ENCODE results near the gene GPR15.

GPR15 gene

DNA sequence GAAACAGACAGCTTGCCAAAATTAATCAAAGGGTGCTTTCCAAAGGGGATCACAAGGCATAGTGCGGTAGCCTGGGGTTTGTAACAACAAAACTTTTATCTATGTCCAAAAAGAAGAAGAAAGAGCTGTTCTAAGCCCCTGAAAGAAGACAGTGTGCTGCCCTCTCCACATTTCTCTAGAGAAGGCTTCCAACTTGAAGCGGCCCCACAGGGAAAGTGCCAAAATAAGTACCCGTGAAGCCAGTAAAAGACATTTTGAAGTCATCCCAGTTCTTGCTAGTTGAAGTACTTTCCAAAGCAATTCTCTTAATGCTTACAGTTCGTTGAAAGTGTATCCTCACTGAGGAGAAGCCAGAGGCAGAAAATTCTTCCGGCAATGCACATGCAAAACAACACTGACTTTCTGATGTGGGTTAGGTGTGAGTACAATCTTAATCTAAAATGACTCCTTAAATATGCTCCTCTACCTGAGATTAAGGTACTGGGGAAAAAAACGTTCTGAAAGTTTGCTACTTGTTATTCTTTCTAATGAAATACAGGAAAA is 21.3 kb downstream of the GPR15 start:
- no peak overlapping the region for H3K18ac ChIP-seq (ENCODE audit: low read length)
- H2AFZ ChIP-seq (ENCODE audit: low read length) = no peak overlapping the region
- no peaks in the 10 kb centered on the region for H3K4me1 ChIP-seq (ENCODE audit: control insufficient read depth in 2 of 2, insufficient read depth in 1 of 2, low read depth in 1 of 2, low read length in 2 of 2)
- no peak overlapping the region for H3K9ac ChIP-seq (ENCODE audit: low read depth, low read length, poor library complexity)
- H3K27me3 ChIP-seq (ENCODE audit: control insufficient read depth in 3 of 3, insufficient read depth in 3 of 3, low read depth in 1 of 3, low read length in 3 of 3) = peaks cover 0 to 5% (median 0%) of the 10 kb centered on the region in 3 experiments
- no peak overlapping the region for H3K27ac ChIP-seq (replicated peaks; ENCODE audit: low read length)
- no peak overlapping the region for H2BK120ac ChIP-seq (ENCODE audit: low read depth, low read length)
- no peak overlapping the region for H2BK15ac ChIP-seq (ENCODE audit: low read length)
- H3K9me3 ChIP-seq (replicated peaks in 1 of 2; ENCODE audit: control insufficient read depth in 2 of 2, insufficient read depth in 1 of 2, low read depth in 1 of 2, low read length in 2 of 2) = no peaks in the 10 kb centered on the region
- no peaks in the 10 kb centered on the region for H3K36me3 ChIP-seq (replicated peaks in 1 of 2; ENCODE audit: control insufficient read depth in 2 of 2, insufficient read depth in 2 of 2, low read length in 2 of 2)
- H4K91ac ChIP-seq (ENCODE audit: low read depth, low read length, poor library complexity) = no peak overlapping the region
- no peak overlapping the region for H4K8ac ChIP-seq (ENCODE audit: low read depth, low read length)
- H3K4me3 ChIP-seq (ENCODE audit: low read length in 2 of 2) = no peak overlapping the region
- DNase-seq (ENCODE audit: low spot score) = no peak
- H3K79me1 ChIP-seq (ENCODE audit: low read depth, low read length) = no peaks in the 10 kb centered on the region
- no peak overlapping the region for H3K23ac ChIP-seq (ENCODE audit: low read depth, low read length, poor library complexity)
- H2AK5ac ChIP-seq (ENCODE audit: low read depth, low read length) = no peak overlapping the region
- no peak overlapping the region for H3K4ac ChIP-seq (ENCODE audit: low read length)
- H2BK12ac ChIP-seq (ENCODE audit: low read length) = no peak overlapping the region
- H2BK5ac ChIP-seq (ENCODE audit: low read length) = no peak overlapping the region
- H3K4me2 ChIP-seq (ENCODE audit: insufficient read depth, low read length, poor library complexity, severe bottlenecking) = no peak overlapping the region
- H3K14ac ChIP-seq (ENCODE audit: low read length) = no peak overlapping the region
- WGBS, 2 donors (ENCODE audit: extremely low coverage in 2 of 2, insufficient read length in 2 of 2, insufficient replicate concordance in 1 of 2) = no CpG with 5 or more reads among the region's 6 CpGs

DNA sequence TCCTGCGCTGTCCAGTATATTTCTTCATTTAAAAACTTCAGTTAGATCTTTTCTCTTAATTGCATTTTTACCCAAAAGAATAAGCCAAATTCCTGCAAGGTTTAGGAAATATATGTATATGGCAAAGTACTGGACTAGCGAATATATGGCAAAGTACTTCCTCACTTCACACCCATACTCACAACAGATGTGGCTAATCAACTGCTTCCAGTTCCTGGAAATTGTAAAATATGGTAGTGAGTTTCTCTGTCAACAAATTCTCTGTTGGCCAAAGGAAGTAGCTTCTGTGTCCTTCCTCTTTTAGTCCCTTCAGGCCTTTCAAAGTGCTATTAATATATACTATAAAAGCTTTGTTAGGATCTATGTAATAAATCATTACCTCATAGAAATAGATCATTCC is 22.0 kb downstream of the GPR15 start:
- Histone ChIP-seq H2BK12ac (ENCODE audit: low read length) (no peak overlapping the region), H3K9ac (ENCODE audit: low read depth, low read length, poor library complexity) (no peak overlapping the region), H2AFZ (ENCODE audit: low read length) (no peak overlapping the region), H3K27me3 (ENCODE audit: control insufficient read depth in 3 of 3, insufficient read depth in 3 of 3, low read depth in 1 of 3, low read length in 3 of 3) (peaks cover 0 to 8% (median 0%) of the 10 kb centered on the region in 3 experiments), H2BK120ac (ENCODE audit: low read depth, low read length) (no peak overlapping the region), H3K4me2 (ENCODE audit: insufficient read depth, low read length, poor library complexity, severe bottlenecking) (no peak overlapping the region), H3K79me1 (ENCODE audit: low read depth, low read length) (no peaks in the 10 kb centered on the region), H3K4ac (ENCODE audit: low read length) (no peak overlapping the region), H4K91ac (ENCODE audit: low read depth, low read length, poor library complexity) (no peak overlapping the region), H3K18ac (ENCODE audit: low read length) (no peak overlapping the region), H3K9me3 (replicated peaks in 1 of 2; ENCODE audit: control insufficient read depth in 2 of 2, insufficient read depth in 1 of 2, low read depth in 1 of 2, low read length in 2 of 2) (no peaks in the 10 kb centered on the region), H3K27ac (replicated peaks; ENCODE audit: low read length) (no peak overlapping the region), H3K4me3 (ENCODE audit: low read length in 2 of 2) (no peak overlapping the region), H2BK15ac (ENCODE audit: low read length) (no peak overlapping the region), H4K8ac (ENCODE audit: low read depth, low read length) (no peak overlapping the region), H2BK5ac (ENCODE audit: low read length) (no peak overlapping the region), H3K23ac (ENCODE audit: low read depth, low read length, poor library complexity) (no peak overlapping the region), H2AK5ac (ENCODE audit: low read depth, low read length) (no peak overlapping the region), H3K14ac (ENCODE audit: low read length) (no peak overlapping the region), H3K4me1 (ENCODE audit: control insufficient read depth in 2 of 2, insufficient read depth in 1 of 2, low read depth in 1 of 2, low read length in 2 of 2) (no peaks in the 10 kb centered on the region), H3K36me3 (replicated peaks in 1 of 2; ENCODE audit: control insufficient read depth in 2 of 2, insufficient read depth in 2 of 2, low read length in 2 of 2) (no peaks in the 10 kb centered on the region)
- DNase-seq (ENCODE audit: low spot score) = no peak
- no CpG with 5 or more reads among the region's 2 CpGs for WGBS, 2 donors (ENCODE audit: extremely low coverage in 2 of 2, insufficient read length in 2 of 2, insufficient replicate concordance in 1 of 2)

DNA sequence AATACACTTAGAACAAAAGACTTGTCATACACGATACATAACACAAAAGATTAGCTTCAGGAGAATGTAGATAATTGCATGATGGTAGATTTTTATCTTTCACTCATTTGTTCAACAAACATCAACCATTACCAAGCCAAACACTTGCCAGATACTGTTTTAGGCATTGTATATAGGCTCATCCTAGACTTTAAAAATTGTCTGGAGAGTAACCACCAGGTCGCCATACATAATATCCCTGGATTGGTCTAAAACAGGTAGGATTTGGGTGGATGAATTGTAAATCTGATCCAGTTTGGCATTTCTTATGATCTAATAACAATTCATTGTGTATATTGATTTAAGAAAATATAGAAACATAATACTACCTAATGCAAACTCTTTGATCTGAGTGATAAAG is 22.8 kb downstream of the GPR15 start:
- WGBS, 2 donors (ENCODE audit: extremely low coverage in 2 of 2, insufficient read length in 2 of 2, insufficient replicate concordance in 1 of 2) = no CpG with 5 or more reads among the region's 2 CpGs
- Histone ChIP-seq H3K4me1 (ENCODE audit: control insufficient read depth in 2 of 2, insufficient read depth in 1 of 2, low read depth in 1 of 2, low read length in 2 of 2) (no peaks in the 10 kb centered on the region), H2AFZ (ENCODE audit: low read length) (no peak overlapping the region), H2AK5ac (ENCODE audit: low read depth, low read length) (no peak overlapping the region), H2BK120ac (ENCODE audit: low read depth, low read length) (no peak overlapping the region), H3K18ac (ENCODE audit: low read length) (no peak overlapping the region), H3K4me3 (ENCODE audit: low read length in 2 of 2) (no peak overlapping the region), H3K14ac (ENCODE audit: low read length) (no peak overlapping the region), H3K9me3 (replicated peaks in 1 of 2; ENCODE audit: control insufficient read depth in 2 of 2, insufficient read depth in 1 of 2, low read depth in 1 of 2, low read length in 2 of 2) (no peaks in the 10 kb centered on the region), H3K36me3 (replicated peaks in 1 of 2; ENCODE audit: control insufficient read depth in 2 of 2, insufficient read depth in 2 of 2, low read length in 2 of 2) (no peaks in the 10 kb centered on the region), H3K4me2 (ENCODE audit: insufficient read depth, low read length, poor library complexity, severe bottlenecking) (no peak overlapping the region), H3K23ac (ENCODE audit: low read depth, low read length, poor library complexity) (no peak overlapping the region), H2BK12ac (ENCODE audit: low read length) (no peak overlapping the region), H3K27me3 (ENCODE audit: control insufficient read depth in 3 of 3, insufficient read depth in 3 of 3, low read depth in 1 of 3, low read length in 3 of 3) (peaks cover 0 to 8% (median 0%) of the 10 kb centered on the region in 3 experiments), H3K27ac (replicated peaks; ENCODE audit: low read length) (no peak overlapping the region), H2BK15ac (ENCODE audit: low read length) (no peak overlapping the region), H3K4ac (ENCODE audit: low read length) (no peak overlapping the region), H4K91ac (ENCODE audit: low read depth, low read length, poor library complexity) (no peak overlapping the region), H3K9ac (ENCODE audit: low read depth, low read length, poor library complexity) (no peak overlapping the region), H2BK5ac (ENCODE audit: low read length) (no peak overlapping the region), H4K8ac (ENCODE audit: low read depth, low read length) (no peak overlapping the region), H3K79me1 (ENCODE audit: low read depth, low read length) (no peaks in the 10 kb centered on the region)
- no peak for DNase-seq (ENCODE audit: low spot score)

DNA sequence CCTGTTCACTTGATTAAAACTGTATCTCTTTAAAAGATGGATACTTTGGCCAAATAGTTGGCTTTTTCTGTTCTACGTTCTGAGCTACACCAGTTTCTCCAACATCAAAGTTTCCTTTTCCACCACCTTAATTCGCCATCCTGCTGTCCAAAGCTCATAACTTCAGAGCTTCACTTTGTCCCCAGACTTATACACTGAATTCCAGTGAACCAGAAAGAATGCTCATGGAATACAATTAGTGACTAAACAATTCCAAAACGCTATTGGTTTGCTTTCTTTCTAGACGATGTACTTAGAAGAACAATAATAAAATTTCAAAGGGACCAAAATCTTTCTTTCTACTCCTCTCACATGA is 23.2 kb downstream of the GPR15 start:
- Histone ChIP-seq H3K79me1 (ENCODE audit: low read depth, low read length) (no peaks in the 10 kb centered on the region), H3K27me3 (ENCODE audit: control insufficient read depth in 3 of 3, insufficient read depth in 3 of 3, low read depth in 1 of 3, low read length in 3 of 3) (peaks cover 0 to 8% (median 0%) of the 10 kb centered on the region in 3 experiments), H3K36me3 (replicated peaks in 1 of 2; ENCODE audit: control insufficient read depth in 2 of 2, insufficient read depth in 2 of 2, low read length in 2 of 2) (no peaks in the 10 kb centered on the region), H3K4ac (ENCODE audit: low read length) (no peak overlapping the region), H3K4me2 (ENCODE audit: insufficient read depth, low read length, poor library complexity, severe bottlenecking) (no peak overlapping the region), H3K9ac (ENCODE audit: low read depth, low read length, poor library complexity) (no peak overlapping the region), H3K23ac (ENCODE audit: low read depth, low read length, poor library complexity) (no peak overlapping the region), H2BK5ac (ENCODE audit: low read length) (no peak overlapping the region), H3K9me3 (replicated peaks in 1 of 2; ENCODE audit: control insufficient read depth in 2 of 2, insufficient read depth in 1 of 2, low read depth in 1 of 2, low read length in 2 of 2) (no peaks in the 10 kb centered on the region), H3K4me3 (ENCODE audit: low read length in 2 of 2) (no peak overlapping the region), H4K91ac (ENCODE audit: low read depth, low read length, poor library complexity) (no peak overlapping the region), H3K14ac (ENCODE audit: low read length) (no peak overlapping the region), H3K18ac (ENCODE audit: low read length) (no peak overlapping the region), H3K4me1 (ENCODE audit: control insufficient read depth in 2 of 2, insufficient read depth in 1 of 2, low read depth in 1 of 2, low read length in 2 of 2) (no peaks in the 10 kb centered on the region), H2BK120ac (ENCODE audit: low read depth, low read length) (no peak overlapping the region), H2AFZ (ENCODE audit: low read length) (no peak overlapping the region), H2BK12ac (ENCODE audit: low read length) (no peak overlapping the region), H2AK5ac (ENCODE audit: low read depth, low read length) (no peak overlapping the region), H2BK15ac (ENCODE audit: low read length) (no peak overlapping the region), H3K27ac (replicated peaks; ENCODE audit: low read length) (no peak overlapping the region), H4K8ac (ENCODE audit: low read depth, low read length) (no peak overlapping the region)
- no CpG with 5 or more reads among the region's 4 CpGs for WGBS, 2 donors (ENCODE audit: extremely low coverage in 2 of 2, insufficient read length in 2 of 2, insufficient replicate concordance in 1 of 2)
- DNase-seq (ENCODE audit: low spot score) = no peak

Data from neuronal stem cell (in vitro differentiated cells).